HG02885 (cell line): ENCODE results near the gene LAMB4.
"Not testable (repeated sequence)": the region's sequence is repeated elsewhere in the genome, so short reads cannot be mapped to it uniquely, and the experiment has no call there.

ENCODE experiments used
- ATAC-seq: cut with Tn5 transposase; IDR thresholded peaks from one replicate; pipeline ENCODE4 v1.9.1; 2021; ENCODE audit warnings: mild to moderate bottlenecking; ENCODE audit not compliant: unreplicated experiment, poor library complexity

LAMB4 gene

GRCh38 chr7:108053250-108053649 is 76.9 kb downstream of the LAMB4 start:
- ATAC-seq = no peak

- ATAC-seq = no peak
Measured at GRCh38 chr7:108051454-108051853, 78.7 kb downstream of the LAMB4 start.

- ATAC-seq = peak; percentile 100
Measured at GRCh38 chr7:108049962-108050361, 80.2 kb downstream of the LAMB4 start.

GRCh38 chr7:108048422-108048821 is 81.7 kb downstream of the LAMB4 start:
- no peak for ATAC-seq

GRCh38 chr7:108046952-108047506 is 83.1 kb downstream of the LAMB4 start:
- no peak for ATAC-seq

- ATAC-seq = no peak
Measured at GRCh38 chr7:108045669-108046068, 84.5 kb downstream of the LAMB4 start.

GRCh38 chr7:108045154-108045553 is 85.0 kb downstream of the LAMB4 start:
- ATAC-seq = no peak

- ATAC-seq = no peak
Measured at GRCh38 chr7:108044345-108044744, 85.8 kb downstream of the LAMB4 start.

GRCh38 chr7:108038986-108039385 is 91.2 kb downstream of the LAMB4 start:
- no peak for ATAC-seq

GRCh38 chr7:108037741-108038140 is 92.4 kb downstream of the LAMB4 start:
- ATAC-seq = no peak

GRCh38 chr7:108037140-108037539 is 93.0 kb downstream of the LAMB4 start:
- ATAC-seq = no peak

- no peak for ATAC-seq
Measured at GRCh38 chr7:108034586-108034985, 95.6 kb downstream of the LAMB4 start.

- no peak for ATAC-seq
Measured at GRCh38 chr7:108033776-108034497, 96.2 kb downstream of the LAMB4 start.

GRCh38 chr7:108033309-108033708 is 96.9 kb downstream of the LAMB4 start:
- ATAC-seq = not testable (repeated sequence)

GRCh38 chr7:108030516-108030915 is 99.6 kb downstream of the LAMB4 start:
- no peak for ATAC-seq

- no peak for ATAC-seq
Measured at GRCh38 chr7:108029034-108029433, 101.1 kb downstream of the LAMB4 start.

GRCh38 chr7:108028111-108028510 is 102.0 kb downstream of the LAMB4 start:
- ATAC-seq = no peak

- ATAC-seq = no peak
Measured at GRCh38 chr7:108027239-108027638, 102.9 kb downstream of the LAMB4 start.

- no peak for ATAC-seq
Measured at GRCh38 chr7:108026647-108027046, 103.5 kb downstream of the LAMB4 start.

GRCh38 chr7:108026116-108026515 is 104.0 kb downstream of the LAMB4 start:
- no peak for ATAC-seq

GRCh38 chr7:108024538-108024937 is 105.6 kb downstream of the LAMB4 start:
- ATAC-seq = no peak

GRCh38 chr7:108020585-108020984 is 109.6 kb downstream of the LAMB4 start:
- ATAC-seq = no peak
